Suprapubic skin (tissue), 4 donors: ENCODE results near the gene SCAI. TPM values are rescaled to one million over a fixed set of nuclear protein-coding genes. Genes with fewer than 3 reads are reported as not detected.
A peak's percentile ranks its signal among the peaks of the same experiment; 100 is the strongest.
"Not testable (repeated sequence)": the region's sequence is repeated elsewhere in the genome, so short reads cannot be mapped to it uniquely, and the experiment has no call there.

Experiments
- DNase-seq, 2 donors: peaks; one replicate each; pipeline ENCODE4 v3.0.0-alpha.2; 2019; ENCODE audit warnings: low spot score in 2 of 2
- H3K27ac ChIP-seq: fragments of 200-600 bp; sonication (generic); one replicate; pipeline ENCODE4 v1.5.1; 2019
- H3K27me3 ChIP-seq: fragments of 200-600 bp; sonication (generic); one replicate; pipeline ENCODE4 v1.5.1; 2019
- H3K36me3 ChIP-seq: fragments of 200-600 bp; sonication (generic); one replicate; pipeline ENCODE4 v1.5.1; 2019
- H3K4me1 ChIP-seq: fragments of 200-600 bp; sonication (generic); one replicate; pipeline ENCODE4 v1.5.1; 2019
- H3K4me3 ChIP-seq: fragments of 200-600 bp; sonication (generic); one replicate; pipeline ENCODE4 v1.5.1; 2019; ENCODE audit warnings: mild to moderate bottlenecking
- H3K9me3 ChIP-seq: fragments of 200-600 bp; sonication (generic); one replicate; pipeline ENCODE4 v1.5.1; 2019
- EP300 ChIP-seq: sonication (generic); formaldehyde crosslinking; IDR thresholded peaks from one replicate; pipeline ENCODE4 v1.6.1; 2017; ENCODE audit warnings: antibody characterized with exemption
- POLR2A ChIP-seq, 2 donors: fragments of 450-650 bp; IDR thresholded peaks; one replicate each; pipeline ENCODE4 v1.6.1; 2017; ENCODE audit warnings: antibody characterized with exemption in 2 of 2, mild to moderate bottlenecking in 2 of 2, moderate library complexity in 2 of 2
- POLR2AphosphoS5 ChIP-seq, 3 donors: sonication (generic); formaldehyde crosslinking; IDR thresholded peaks; one replicate each; pipeline ENCODE4 v1.6.1; 2017; ENCODE audit warnings: antibody characterized with exemption in 3 of 3
- WGBS: methylation state at CpG from one replicate; pipeline ENCODE4 v1.1.5; 2018; 5-methylcytosine and 5-hydroxymethylcytosine counted together
- total RNA-seq, 4 donors: library from RNA; depleted of rRNA; stranded (reverse); fragments of >200 nt; gene quantifications; one replicate each; pipeline ENCODE4 v1.1.0, GENCODE V29; 2016
- TF ChIP-seq, protein P1 (sequence below), 2 donors: fragments of 200-600 bp in 1 of 2; fragments of 450-650 bp in 1 of 2; sonication (generic) in 1 of 2; IDR thresholded peaks; one replicate each; pipeline ENCODE4 v1.5.1; 2016 to 2019; ENCODE audit warnings: antibody characterized with exemption in 2 of 2, mild to moderate bottlenecking in 1 of 2, moderate library complexity in 1 of 2

SCAI gene
- total RNA-seq, 4 donors from 2014 or later, result 5.9 to 38.1 (median 10.2) TPM

DNA sequence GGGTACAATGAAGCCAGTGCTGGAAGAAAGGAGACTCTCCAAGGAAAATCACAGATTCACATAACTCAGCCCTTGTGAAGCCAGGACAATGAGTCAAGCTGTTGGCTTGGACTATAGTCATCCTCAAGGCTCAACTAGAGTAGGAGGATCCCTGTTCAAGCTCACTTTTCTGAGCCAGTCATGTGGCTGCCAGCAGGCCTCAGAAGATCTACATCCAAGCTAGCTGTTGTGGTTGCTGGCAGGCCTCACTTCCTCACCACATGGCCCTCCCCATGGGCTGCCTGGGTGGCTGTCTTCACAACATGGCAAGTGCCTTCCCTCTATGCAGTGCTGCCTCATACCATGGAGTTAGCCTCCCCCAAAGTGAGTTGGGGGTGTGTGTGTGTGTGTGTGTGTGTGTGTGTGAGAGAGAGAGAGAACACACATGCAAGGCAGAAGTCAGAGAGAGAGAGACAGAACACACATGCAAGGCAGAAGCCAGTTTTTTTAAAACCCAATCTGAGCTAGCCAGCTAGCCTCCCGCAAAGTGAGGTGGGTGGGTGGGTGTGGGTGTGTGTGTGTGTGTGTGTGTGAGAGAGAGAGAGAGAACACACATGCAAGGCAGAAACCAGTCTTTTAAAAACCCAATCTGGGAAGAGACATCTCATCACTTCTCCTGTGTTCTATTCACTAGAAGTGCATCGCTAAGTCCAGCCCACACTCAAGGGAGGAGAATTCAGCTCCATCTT, 17.1 kb downstream of the SCAI start:
- WGBS, result 44% methylated on average over 2 of the region's 2 CpGs
- Histone ChIP-seq H3K9me3 (no peaks in the 10 kb centered on the region), H3K4me3 (no peak overlapping the region), H3K36me3 (no peaks in the 10 kb centered on the region), H3K27ac (peak overlapping the region; percentile 18), H3K4me1 (peaks cover 14% of the 10 kb centered on the region), H3K27me3 (no peaks in the 10 kb centered on the region)
- TF ChIP-seq POLR2AphosphoS5 (IDR thresholded peaks at IDR 0.05), result peak in 1 of 3 donors; percentile 72
- no peak for TF ChIP-seq POLR2A (IDR thresholded peaks at IDR 0.05)
- DNase-seq, result peak; percentile 92

DNA sequence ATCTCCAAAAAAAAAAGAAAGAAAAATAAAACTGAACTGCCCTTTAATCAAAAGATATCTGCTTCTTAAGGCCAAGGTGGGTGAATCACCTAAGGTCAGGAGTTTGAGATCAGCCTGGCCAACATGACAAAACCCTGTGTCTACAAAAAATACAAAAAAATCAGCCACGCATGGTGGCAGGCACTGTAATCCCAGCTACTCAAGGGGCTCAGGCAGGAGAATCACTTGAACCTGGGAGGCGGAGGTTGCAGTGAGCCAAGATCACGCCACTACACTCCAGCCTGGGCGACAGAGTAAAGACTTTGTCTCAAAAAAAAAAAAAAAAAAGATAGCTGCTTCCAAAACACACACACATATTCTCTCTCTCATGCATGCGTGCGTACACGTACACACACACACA, 17.8 kb downstream of the SCAI start:
- no peaks in the 10 kb centered on the region for H3K9me3 ChIP-seq
- 55% methylated on average over 7 of the region's 7 CpGs for WGBS
- no peak overlapping the region for H3K4me3 ChIP-seq
- peak overlapping the region; percentile 18 for H3K27ac ChIP-seq
- H3K36me3 ChIP-seq, result no peaks in the 10 kb centered on the region
- no peak for TF ChIP-seq EP300
- no peak for TF ChIP-seq POLR2A (IDR thresholded peaks at IDR 0.05)
- no peak for TF ChIP-seq POLR2AphosphoS5 (IDR thresholded peaks at IDR 0.05)
- TF ChIP-seq, protein P1, sequence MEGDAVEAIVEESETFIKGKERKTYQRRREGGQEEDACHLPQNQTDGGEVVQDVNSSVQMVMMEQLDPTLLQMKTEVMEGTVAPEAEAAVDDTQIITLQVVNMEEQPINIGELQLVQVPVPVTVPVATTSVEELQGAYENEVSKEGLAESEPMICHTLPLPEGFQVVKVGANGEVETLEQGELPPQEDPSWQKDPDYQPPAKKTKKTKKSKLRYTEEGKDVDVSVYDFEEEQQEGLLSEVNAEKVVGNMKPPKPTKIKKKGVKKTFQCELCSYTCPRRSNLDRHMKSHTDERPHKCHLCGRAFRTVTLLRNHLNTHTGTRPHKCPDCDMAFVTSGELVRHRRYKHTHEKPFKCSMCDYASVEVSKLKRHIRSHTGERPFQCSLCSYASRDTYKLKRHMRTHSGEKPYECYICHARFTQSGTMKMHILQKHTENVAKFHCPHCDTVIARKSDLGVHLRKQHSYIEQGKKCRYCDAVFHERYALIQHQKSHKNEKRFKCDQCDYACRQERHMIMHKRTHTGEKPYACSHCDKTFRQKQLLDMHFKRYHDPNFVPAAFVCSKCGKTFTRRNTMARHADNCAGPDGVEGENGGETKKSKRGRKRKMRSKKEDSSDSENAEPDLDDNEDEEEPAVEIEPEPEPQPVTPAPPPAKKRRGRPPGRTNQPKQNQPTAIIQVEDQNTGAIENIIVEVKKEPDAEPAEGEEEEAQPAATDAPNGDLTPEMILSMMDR (IDR thresholded peaks at IDR 0.05), result no peak
- H3K27me3 ChIP-seq, result no peaks in the 10 kb centered on the region
- DNase-seq, result no peak
- H3K4me1 ChIP-seq, result peaks cover 14% of the 10 kb centered on the region

DNA sequence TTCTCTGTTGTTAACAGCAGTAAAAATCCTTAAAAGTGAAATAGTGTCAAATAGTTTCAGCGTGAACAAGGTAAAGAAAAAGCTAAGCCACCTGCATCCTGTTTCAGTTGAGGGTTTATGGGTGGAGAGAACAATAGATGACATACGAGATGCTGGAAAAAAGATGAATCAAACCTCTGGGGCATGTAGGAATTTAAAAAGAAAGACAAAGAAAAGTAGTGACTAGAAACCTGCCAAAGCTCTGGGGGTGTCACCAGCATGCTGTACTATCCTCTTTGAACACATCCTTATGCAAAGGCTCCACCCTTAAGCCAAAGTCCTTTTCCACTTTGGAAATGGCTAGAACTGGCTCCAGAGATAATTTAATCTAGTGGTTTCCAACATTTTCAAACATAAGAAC, 22.2 kb downstream of the SCAI start:
- Histone ChIP-seq H3K27ac (no peak overlapping the region), H3K27me3 (no peaks in the 10 kb centered on the region), H3K4me1 (peaks cover 22% of the 10 kb centered on the region), H3K36me3 (no peaks in the 10 kb centered on the region), H3K9me3 (no peaks in the 10 kb centered on the region), H3K4me3 (no peak overlapping the region)
- 74% methylated on average over 2 of the region's 2 CpGs for WGBS
- TF ChIP-seq POLR2A (IDR thresholded peaks at IDR 0.05) (no peak), EP300 (no peak), POLR2AphosphoS5 (IDR thresholded peaks at IDR 0.05) (no peak)
- TF ChIP-seq, protein P1 (IDR thresholded peaks at IDR 0.05), result no peak
- no peak for DNase-seq

DNA sequence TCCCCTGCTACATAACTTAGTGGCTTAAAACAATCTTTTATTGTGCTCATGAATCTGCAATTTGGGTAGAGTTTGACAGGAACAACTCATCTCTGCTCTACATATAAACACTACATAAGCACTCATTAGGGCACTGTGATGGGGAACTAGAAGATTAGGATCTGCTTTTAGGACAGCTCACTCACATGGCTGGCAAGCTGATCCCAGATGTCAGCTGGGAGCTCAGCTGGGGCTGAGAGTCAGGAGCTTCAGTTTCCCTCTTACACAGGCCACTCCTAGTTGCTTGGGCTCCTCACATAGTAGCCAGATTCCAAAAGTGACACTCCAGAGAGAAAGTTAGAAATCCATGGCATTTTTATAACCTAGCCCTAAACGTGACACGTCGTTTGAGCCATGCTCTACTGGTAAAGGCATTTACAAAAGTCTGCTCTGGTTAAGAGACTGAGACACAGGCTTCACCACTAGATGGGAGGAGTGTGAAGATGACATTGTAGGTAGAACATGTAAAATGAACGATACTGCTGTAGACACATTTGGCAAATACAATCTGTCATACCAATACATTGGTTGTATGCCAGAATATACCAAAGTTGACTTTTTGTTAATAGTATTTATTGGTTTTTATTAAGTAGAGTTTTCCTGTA, 23.6 kb downstream of the SCAI start:
- no peaks in the 10 kb centered on the region for H3K27me3 ChIP-seq
- TF ChIP-seq POLR2A (IDR thresholded peaks at IDR 0.05), result no peak
- no peak for TF ChIP-seq POLR2AphosphoS5 (IDR thresholded peaks at IDR 0.05)
- TF ChIP-seq, protein P1 (IDR thresholded peaks at IDR 0.05), result no peak
- 63% methylated on average over 4 of the region's 4 CpGs for WGBS
- no peaks in the 10 kb centered on the region for H3K9me3 ChIP-seq
- H3K4me1 ChIP-seq, result peaks cover 12% of the 10 kb centered on the region
- no peaks in the 10 kb centered on the region for H3K36me3 ChIP-seq
- H3K27ac ChIP-seq, result no peak overlapping the region
- no peak overlapping the region for H3K4me3 ChIP-seq
- no peak for DNase-seq

DNA sequence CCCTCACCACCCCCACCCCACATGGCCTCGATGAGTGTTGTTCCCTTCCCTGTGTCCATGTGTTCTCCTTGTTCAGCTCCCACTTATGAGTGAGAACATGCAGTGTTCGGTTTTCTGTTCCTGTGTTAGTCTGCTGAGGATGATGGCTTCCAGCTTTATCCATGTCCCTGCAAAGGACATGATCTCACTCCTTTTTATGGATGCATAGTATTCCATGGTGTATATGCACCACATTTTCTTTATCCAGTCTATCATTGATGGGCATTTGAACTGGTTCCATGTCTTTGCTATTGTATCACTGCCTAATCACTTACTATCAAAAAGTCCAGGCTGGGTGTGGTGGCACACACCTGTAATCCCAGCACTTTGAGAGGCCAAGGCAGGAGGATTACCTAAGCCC, 24.6 kb downstream of the SCAI start:
- not testable (repeated sequence) for H3K4me3 ChIP-seq, H3K9me3 ChIP-seq, DNase-seq, H3K27me3 ChIP-seq, H3K27ac ChIP-seq, H3K36me3 ChIP-seq
- H3K4me1 ChIP-seq, result peaks cover 12% of the 10 kb centered on the region
- 93% methylated on average over 2 of the region's 2 CpGs for WGBS

DNA sequence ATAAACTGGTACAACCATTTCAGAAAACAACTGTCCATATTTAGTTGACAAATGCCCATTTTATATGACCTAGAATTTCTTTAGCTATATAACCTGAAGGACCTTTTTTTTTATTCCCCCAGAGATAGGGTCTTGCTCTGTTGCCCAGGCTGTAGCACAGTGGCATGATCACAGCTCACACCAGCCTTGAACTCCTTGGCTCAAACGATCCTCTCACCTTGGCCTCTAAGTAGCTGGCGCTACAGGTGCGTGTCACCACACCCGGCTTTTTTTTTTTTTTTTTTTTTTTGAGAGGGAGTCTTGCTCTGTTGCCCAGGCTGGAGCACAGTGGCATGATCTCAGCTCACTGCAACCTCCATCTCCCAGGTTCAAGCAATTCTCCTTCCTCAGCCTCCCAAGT, 28.8 kb downstream of the SCAI start:
- 98% methylated on average over 4 of the region's 4 CpGs for WGBS
- not testable (repeated sequence) for H3K27me3 ChIP-seq, H3K27ac ChIP-seq, DNase-seq, H3K36me3 ChIP-seq, H3K4me1 ChIP-seq, H3K4me3 ChIP-seq, H3K9me3 ChIP-seq
